ENCODE results near the gene TRIAP1.

- TF ChIP-seq CTCF (IDR thresholded peaks at IDR 0.05; ENCODE audit: poor library complexity) (no peak), EZH2 (IDR thresholded peaks at IDR 0.05; ENCODE audit: borderline replicate concordance) (no peak)
Measured at GRCh38 chr12:120413901-120414695, 32.1 kb downstream of the TRIAP1 start.
